Parathyroid adenoma (tissue), 2 donors: Measurements from ENCODE around the gene IKBIP.

Experiments used
- H2AFZ ChIP-seq: fragments of 300-600 bp; sonication (generic); one replicate; pipeline ENCODE4 v1.7.0; 2017; ENCODE audit warnings: antibody characterized with exemption, mild to moderate bottlenecking
- H3K27ac ChIP-seq: fragments of 300-600 bp; sonication (generic); one replicate; pipeline ENCODE4 v1.7.0; 2017
- H3K27me3 ChIP-seq: fragments of 300-600 bp; sonication (generic); one replicate; pipeline ENCODE4 v1.7.0; 2017; ENCODE audit warnings: low read length; ENCODE audit not compliant: control insufficient read depth, insufficient read depth
- H3K36me3 ChIP-seq: fragments of 300-600 bp; sonication (generic); one replicate; pipeline ENCODE4 v1.7.0; 2017; ENCODE audit warnings: low read length; ENCODE audit not compliant: control insufficient read depth, insufficient read depth
- H3K4me1 ChIP-seq: fragments of 300-600 bp; sonication (generic); one replicate; pipeline ENCODE4 v1.7.0; 2017; ENCODE audit warnings: control low read depth
- H3K4me2 ChIP-seq: fragments of 300-600 bp; sonication (generic); one replicate; pipeline ENCODE4 v1.7.0; 2017; ENCODE audit warnings: low read length
- H3K4me3 ChIP-seq: fragments of 300-600 bp; sonication (generic); one replicate; pipeline ENCODE4 v1.7.0; 2017; ENCODE audit warnings: low read depth, low read length
- H3K79me2 ChIP-seq: fragments of 300-600 bp; sonication (generic); one replicate; pipeline ENCODE4 v1.7.0; 2017; ENCODE audit warnings: control low read depth
- H3K9ac ChIP-seq: fragments of 300-600 bp; sonication (generic); one replicate; pipeline ENCODE4 v1.7.0; 2017; ENCODE audit warnings: mild to moderate bottlenecking
- H3K9me3 ChIP-seq: fragments of 300-600 bp; sonication (generic); one replicate; pipeline ENCODE4 v1.7.0; 2017; ENCODE audit warnings: low read length; ENCODE audit not compliant: control insufficient read depth
- CTCF ChIP-seq: fragments of 300-600 bp; sonication (generic); IDR thresholded peaks from one replicate; pipeline ENCODE4 v1.7.0; 2017; ENCODE audit warnings: antibody characterized with exemption, mild to moderate bottlenecking
- donor health status: primary hyperparathyroidism.

The IKBIP gene

GRCh38 chr12:98591209-98591608, 53.4 kb downstream of the IKBIP start:
- H3K9ac ChIP-seq: no peak overlapping the region
- H2AFZ ChIP-seq: peak overlapping the region; percentile 20

GRCh38 chr12:98587084-98587483, 57.5 kb downstream of the IKBIP start:
- Histone ChIP-seq H3K27ac (no peak overlapping the region), H3K4me1 (no peaks in the 10 kb centered on the region), H3K9me3 (no peaks in the 10 kb centered on the region), H3K4me3 (no peak overlapping the region), H3K36me3 (no peaks in the 10 kb centered on the region), H3K27me3 (no peaks in the 10 kb centered on the region), H2AFZ (no peak overlapping the region), H3K79me2 (no peaks in the 10 kb centered on the region), H3K4me2 (no peak overlapping the region), H3K9ac (no peak overlapping the region)
- TF ChIP-seq CTCF: no peak

More at GRCh38 chr12:98591209-98591608, 53.4 kb downstream of the IKBIP start:
- peaks cover 7% of the 10 kb centered on the region for H3K4me1 ChIP-seq
- no peaks in the 10 kb centered on the region for H3K36me3 ChIP-seq
- TF ChIP-seq CTCF: no peak
- peaks cover 19% of the 10 kb centered on the region for H3K79me2 ChIP-seq
- no peak overlapping the region for H3K4me2 ChIP-seq
- H3K9me3 ChIP-seq: no peaks in the 10 kb centered on the region
- no peak overlapping the region for H3K4me3 ChIP-seq
- no peaks in the 10 kb centered on the region for H3K27me3 ChIP-seq
- H3K27ac ChIP-seq: no peak overlapping the region

DNA sequence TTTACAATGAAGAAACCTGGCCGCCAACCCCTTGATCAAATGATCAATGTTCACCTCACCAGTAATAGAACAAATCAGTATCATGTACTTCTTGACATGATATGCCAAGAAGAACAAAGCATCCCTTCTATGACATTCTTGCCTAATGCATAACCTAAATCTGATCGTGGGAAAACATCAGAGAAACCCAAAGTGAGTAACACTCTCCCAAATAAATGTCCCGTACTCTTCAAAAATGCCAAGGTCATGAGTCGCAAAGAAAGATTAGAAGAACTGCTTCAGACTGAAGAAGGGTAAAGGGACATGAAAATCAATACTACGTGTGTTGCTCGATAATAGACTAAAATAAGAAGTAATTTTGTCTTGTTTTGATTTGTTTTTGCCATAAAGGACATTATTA, 62.5 kb downstream of the IKBIP start:
- H3K4me3 ChIP-seq: no peak overlapping the region
- H3K4me1 ChIP-seq: no peaks in the 10 kb centered on the region
- no peaks in the 10 kb centered on the region for H3K9me3 ChIP-seq
- no peaks in the 10 kb centered on the region for H3K27me3 ChIP-seq
- H3K27ac ChIP-seq: no peak overlapping the region
- no peak for TF ChIP-seq CTCF
- H3K79me2 ChIP-seq: no peaks in the 10 kb centered on the region
- H3K9ac ChIP-seq: no peak overlapping the region
- no peaks in the 10 kb centered on the region for H3K36me3 ChIP-seq
- no peak overlapping the region for H3K4me2 ChIP-seq
- no peak overlapping the region for H2AFZ ChIP-seq

GRCh38 chr12:98581101-98581500, 63.5 kb downstream of the IKBIP start:
- Histone ChIP-seq H3K9ac (no peak overlapping the region), H3K9me3 (no peaks in the 10 kb centered on the region), H3K36me3 (no peaks in the 10 kb centered on the region), H3K27ac (no peak overlapping the region), H3K27me3 (no peaks in the 10 kb centered on the region), H3K4me1 (no peaks in the 10 kb centered on the region), H2AFZ (no peak overlapping the region), H3K79me2 (no peaks in the 10 kb centered on the region), H3K4me2 (no peak overlapping the region), H3K4me3 (no peak overlapping the region)
- no peak for TF ChIP-seq CTCF

DNA sequence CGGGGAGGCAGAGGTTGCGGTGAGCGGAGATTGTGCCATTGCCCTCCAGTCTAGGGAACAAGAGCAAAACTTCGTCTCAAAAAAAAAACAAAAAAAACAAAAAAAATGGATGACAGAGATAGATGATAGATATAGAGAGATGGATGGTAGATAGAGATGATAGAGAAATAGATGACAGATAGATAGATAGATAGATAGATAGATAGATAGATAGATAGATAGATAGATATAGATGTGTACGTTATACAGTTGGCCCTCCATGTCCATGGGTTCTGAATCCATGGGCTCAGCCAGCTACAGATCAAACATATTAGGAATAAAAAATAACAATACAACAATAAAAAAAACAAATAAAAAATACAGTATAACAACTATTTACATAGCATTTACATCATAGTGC, 63.9 kb downstream of the IKBIP start:
- Histone ChIP-seq H3K4me3 (no peak overlapping the region), H3K9ac (no peak overlapping the region), H3K36me3 (no peaks in the 10 kb centered on the region), H3K9me3 (no peaks in the 10 kb centered on the region), H3K4me1 (no peaks in the 10 kb centered on the region), H3K79me2 (no peaks in the 10 kb centered on the region), H3K27me3 (no peaks in the 10 kb centered on the region), H3K4me2 (no peak overlapping the region), H3K27ac (no peak overlapping the region), H2AFZ (no peak overlapping the region)
- no peak for TF ChIP-seq CTCF
